ENCODE data around the gene HBG2.
"Not testable (repeated sequence)": the region's sequence is repeated elsewhere in the genome, so short reads cannot be mapped to it uniquely, and the experiment has no call there.

HBG2 gene

DNA sequence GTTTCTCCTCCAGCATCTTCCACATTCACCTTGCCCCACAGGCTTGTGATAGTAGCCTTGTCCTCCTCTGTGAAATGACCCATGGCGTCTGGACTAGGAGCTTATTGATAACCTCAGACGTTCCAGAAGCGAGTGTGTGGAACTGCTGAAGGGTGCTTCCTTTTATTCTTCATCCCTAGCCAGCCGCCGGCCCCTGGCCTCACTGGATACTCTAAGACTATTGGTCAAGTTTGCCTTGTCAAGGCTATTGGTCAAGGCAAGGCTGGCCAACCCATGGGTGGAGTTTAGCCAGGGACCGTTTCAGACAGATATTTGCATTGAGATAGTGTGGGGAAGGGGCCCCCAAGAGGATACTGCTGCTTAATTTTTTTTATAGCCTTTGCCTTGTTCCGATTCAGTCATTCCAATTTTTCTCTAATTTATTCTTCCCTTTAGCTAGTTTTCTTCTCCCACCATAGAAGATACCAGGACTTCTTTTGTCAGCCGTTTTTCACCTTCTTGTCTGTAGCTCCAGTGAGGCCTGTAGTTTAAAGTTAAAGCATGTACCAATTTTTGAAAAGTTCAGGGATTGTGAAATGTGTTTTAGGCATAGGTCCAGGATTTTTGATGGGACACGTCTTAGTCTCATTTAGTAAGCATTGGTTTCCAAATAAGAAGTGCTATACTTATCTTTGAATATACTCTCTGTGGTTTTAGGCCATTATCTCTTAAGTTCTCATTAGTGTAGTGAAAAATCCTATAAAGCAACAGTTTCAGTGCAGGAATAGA lies at the start of gene HBG2:
Gene HBG2 (minus strand): TSS at position 136 of the 768 bp plus-strand sequence. CDS start 53 bp downstream, at position 83.
- TF ChIP-seq GATA3, GATA2 (IDR thresholded peaks at IDR 0.05; ENCODE audit: low read depth, low read length): not testable (repeated sequence)

GRCh38 chr11:5304046-5304445 lies 49.5 kb upstream of the HBG2 start:
- TF ChIP-seq GATA3 (IDR thresholded peaks at IDR 0.05; ENCODE audit: low read depth, low read length) (no peak), GATA2 (IDR thresholded peaks at IDR 0.05; ENCODE audit: low read depth, low read length) (no peak)

- TF ChIP-seq GATA2 (IDR thresholded peaks at IDR 0.05; ENCODE audit: low read depth, low read length) (no peak), GATA3 (IDR thresholded peaks at IDR 0.05; ENCODE audit: low read depth, low read length) (no peak)
Measured at GRCh38 chr11:5303626-5304025, 49.0 kb upstream of the HBG2 start.

DNA sequence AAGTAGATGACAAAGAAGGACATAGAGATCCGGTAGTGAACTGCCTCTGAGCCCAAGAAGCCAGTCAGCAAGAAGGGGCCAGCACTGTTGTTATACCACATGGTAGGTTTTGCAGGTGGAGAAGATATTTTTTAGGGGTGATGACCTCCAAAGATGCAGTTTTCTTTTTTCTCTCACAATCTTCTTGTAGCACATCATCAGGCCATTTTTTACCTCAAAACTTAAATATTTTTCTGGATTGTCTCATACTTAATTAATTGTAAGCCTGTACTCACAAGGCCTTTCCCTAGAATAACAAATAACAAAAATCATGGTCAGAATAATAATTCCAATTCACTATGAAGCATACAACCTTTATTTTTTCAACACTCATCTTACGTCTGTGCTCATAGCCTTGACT lies 47.3 kb upstream of the HBG2 start, which contains the start of gene OR51B4:
Gene OR51B4 (minus strand): TSS at position 101 of the 400 bp plus-strand sequence. CDS start 0 bp downstream, at position 101.
- TF ChIP-seq GATA3 (IDR thresholded peaks at IDR 0.05; ENCODE audit: low read depth, low read length) (no peak), GATA2 (IDR thresholded peaks at IDR 0.05; ENCODE audit: low read depth, low read length) (no peak)

DNA sequence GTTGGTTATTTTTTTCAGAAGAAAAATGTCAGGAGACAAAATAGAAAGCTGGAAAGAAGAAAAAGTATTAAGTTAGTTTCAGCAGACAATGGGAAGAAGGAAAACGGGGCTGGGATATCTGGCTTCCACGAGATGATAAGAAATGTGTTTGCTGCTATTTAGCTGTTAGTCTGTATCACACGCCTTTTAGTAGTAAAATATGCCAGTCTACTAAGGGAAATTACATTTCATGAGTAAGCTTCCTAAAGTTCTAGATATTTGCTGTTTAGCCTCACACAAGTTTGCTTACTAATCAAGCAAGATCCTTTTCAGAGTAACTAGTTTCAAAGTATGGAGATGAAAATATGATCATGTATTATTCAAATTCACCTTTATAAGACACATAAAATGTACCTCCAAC lies 45.7 kb upstream of the HBG2 start:
- TF ChIP-seq GATA3 (IDR thresholded peaks at IDR 0.05; ENCODE audit: low read depth, low read length) (no peak), GATA2 (IDR thresholded peaks at IDR 0.05; ENCODE audit: low read depth, low read length) (no peak)

DNA sequence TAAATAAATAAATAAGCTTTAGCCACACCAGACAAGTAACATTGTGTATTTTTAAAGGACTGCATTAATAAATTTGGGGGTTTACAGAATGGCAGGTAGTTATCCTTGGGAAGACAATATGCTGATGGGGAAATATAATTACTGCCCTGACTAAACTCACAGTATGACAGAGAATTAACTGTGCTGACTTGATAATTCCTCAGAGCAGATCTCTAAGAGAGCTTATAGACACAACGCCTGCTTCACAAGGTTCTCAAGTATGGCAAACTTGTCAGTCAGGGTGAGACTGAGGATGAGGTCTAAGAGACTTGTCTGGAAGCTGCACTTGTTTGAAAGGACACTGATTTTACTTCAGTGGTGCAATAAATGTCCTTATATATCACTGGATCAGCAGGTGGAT lies 43.9 kb upstream of the HBG2 start:
- TF ChIP-seq GATA3 (IDR thresholded peaks at IDR 0.05; ENCODE audit: low read depth, low read length) (no peak), GATA2 (IDR thresholded peaks at IDR 0.05; ENCODE audit: low read depth, low read length) (no peak)

DNA sequence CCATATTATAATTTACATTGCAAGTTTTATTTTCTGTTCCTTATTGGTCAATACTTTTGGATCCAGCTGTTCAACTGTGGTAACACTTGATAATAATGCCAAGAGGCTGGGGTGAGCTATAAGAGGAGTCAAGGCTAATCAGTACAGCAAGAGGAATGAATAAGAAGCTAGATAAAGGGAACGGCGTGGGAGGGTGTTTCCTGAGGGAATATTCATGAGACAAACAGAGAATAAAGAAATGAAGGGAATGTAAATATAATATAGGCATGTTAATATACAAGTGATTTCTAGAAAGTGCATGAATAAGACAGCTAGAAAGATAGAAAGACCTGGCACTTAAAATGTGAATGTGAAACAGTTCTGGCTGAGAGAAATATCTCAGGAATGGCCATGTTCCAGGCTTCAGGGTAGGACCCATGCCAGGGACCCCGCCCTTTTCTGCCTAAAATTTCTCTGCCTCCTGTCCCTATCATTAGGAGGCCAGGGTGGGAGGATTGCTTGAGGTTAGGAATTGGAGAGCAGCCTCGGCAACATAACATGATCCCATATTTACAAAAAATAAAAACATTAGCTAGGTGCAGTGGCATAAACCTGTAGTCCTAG lies 43.2 kb upstream of the HBG2 start:
- TF ChIP-seq GATA3 (IDR thresholded peaks at IDR 0.05; ENCODE audit: low read depth, low read length) = no peak
- TF ChIP-seq GATA2 (IDR thresholded peaks at IDR 0.05; ENCODE audit: low read depth, low read length) = no peak

DNA sequence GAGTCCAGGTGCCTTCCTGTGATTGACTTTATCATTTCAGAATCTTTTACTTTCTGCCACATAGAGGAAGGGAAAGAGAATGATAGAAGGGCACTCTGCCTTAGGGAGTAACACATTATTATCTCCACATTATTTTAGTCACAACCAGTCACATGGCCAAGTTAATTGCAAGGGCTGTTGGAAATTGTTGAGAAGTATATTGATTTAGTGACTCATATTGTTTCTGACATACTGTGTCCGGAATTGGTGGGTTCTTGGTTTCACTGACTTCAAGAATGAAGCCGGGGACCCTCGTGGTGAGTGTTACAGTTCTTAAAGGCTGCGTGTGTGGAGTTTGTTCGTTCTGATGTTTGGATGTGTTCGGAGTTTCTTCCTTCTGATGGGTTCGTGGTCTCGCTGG lies 38.4 kb upstream of the HBG2 start:
- no peak for TF ChIP-seq GATA3 (IDR thresholded peaks at IDR 0.05; ENCODE audit: low read depth, low read length)
- no peak for TF ChIP-seq GATA2 (IDR thresholded peaks at IDR 0.05; ENCODE audit: low read depth, low read length)

GRCh38 chr11:5291207-5291838 lies 36.7 kb upstream of the HBG2 start:
- no peak for TF ChIP-seq GATA3 (IDR thresholded peaks at IDR 0.05; ENCODE audit: low read depth, low read length)
- no peak for TF ChIP-seq GATA2 (IDR thresholded peaks at IDR 0.05; ENCODE audit: low read depth, low read length)

DNA sequence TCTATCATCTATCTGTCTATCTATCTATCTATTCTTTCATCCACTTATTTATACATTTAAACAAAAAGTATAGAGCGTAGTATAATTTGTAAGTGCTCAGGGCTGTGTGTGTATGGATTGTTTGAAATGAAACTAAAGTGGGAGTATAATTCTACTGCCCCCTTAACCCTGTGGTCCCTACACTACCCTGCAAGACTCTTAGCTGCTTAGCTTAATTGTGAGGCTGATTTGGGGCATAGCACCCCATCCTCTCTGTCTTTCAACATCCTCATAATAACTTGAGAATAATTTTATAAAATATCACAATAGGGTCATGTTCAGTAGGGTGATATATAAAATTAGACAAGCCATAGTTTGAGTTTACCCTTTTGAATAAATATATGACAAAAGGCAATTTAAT lies 35.5 kb upstream of the HBG2 start:
- TF ChIP-seq GATA2 (IDR thresholded peaks at IDR 0.05; ENCODE audit: low read depth, low read length) = no peak
- TF ChIP-seq GATA3 (IDR thresholded peaks at IDR 0.05; ENCODE audit: low read depth, low read length) = no peak

DNA sequence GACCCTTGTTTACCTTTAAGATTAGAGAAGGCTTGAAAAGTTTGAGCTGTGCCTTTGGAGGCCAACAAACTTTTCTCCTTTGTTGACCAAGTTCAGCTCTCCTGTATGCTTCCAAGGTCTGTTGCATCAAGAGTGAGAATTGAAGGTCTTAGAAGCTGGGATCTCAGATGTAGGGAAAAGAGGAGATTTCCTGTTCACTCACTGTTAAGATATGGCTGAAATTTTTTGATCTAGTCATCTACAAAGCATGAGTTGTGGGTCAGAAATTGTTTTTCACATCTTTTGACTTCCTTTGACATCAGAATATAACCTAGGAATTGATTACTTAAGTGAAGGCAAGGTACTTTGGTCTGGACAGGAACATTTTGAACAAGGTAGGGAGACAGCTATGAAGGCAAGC lies 35.1 kb upstream of the HBG2 start:
- TF ChIP-seq GATA3 (IDR thresholded peaks at IDR 0.05; ENCODE audit: low read depth, low read length) (no peak), GATA2 (IDR thresholded peaks at IDR 0.05; ENCODE audit: low read depth, low read length) (no peak)

GRCh38 chr11:5288906-5289550 lies 34.4 kb upstream of the HBG2 start:
- TF ChIP-seq GATA3 (IDR thresholded peaks at IDR 0.05; ENCODE audit: low read depth, low read length) = no peak
- no peak for TF ChIP-seq GATA2 (IDR thresholded peaks at IDR 0.05; ENCODE audit: low read depth, low read length)

DNA sequence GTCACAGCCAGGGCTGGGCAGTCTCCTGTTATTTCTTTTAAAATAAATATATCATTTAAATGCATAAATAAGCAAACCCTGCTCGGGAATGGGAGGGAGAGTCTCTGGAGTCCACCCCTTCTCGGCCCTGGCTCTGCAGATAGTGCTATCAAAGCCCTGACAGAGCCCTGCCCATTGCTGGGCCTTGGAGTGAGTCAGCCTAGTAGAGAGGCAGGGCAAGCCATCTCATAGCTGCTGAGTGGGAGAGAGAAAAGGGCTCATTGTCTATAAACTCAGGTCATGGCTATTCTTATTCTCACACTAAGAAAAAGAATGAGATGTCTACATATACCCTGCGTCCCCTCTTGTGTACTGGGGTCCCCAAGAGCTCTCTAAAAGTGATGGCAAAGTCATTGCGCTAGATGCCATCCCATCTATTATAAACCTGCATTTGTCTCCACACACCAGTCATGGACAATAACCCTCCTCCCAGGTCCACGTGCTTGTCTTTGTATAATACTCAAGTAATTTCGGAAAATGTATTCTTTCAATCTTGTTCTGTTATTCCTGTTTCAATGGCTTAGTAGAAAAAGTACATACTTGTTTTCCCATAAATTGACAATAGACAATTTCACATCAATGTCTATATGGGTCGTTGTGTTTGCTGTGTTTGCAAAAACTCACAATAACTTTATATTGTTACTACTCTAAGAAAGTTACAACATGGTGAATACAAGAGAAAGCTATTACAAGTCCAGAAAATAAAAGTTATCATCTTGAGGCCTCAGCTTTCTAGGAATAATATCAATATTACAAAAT lies 33.7 kb upstream of the HBG2 start:
- TF ChIP-seq GATA2 (IDR thresholded peaks at IDR 0.05; ENCODE audit: low read depth, low read length) (no peak), GATA3 (IDR thresholded peaks at IDR 0.05; ENCODE audit: low read depth, low read length) (no peak)
